Activated CD8-positive, alpha-beta T cell treated with anti-CD3 and anti-CD28 coated beads for 36 hours (primary cell): ENCODE results near the gene SPOCD1. TPM values are rescaled to one million over a fixed set of nuclear protein-coding genes. Genes with fewer than 3 reads are reported as not detected.

Experiments used
- ATAC-seq: fragments of 200-7000 bp; cut with Tn5 transposase; one replicate; pipeline ENCODE4 v1.10.0; 2021; ENCODE audit warnings: mild to moderate bottlenecking, moderate library complexity
- CTCF ChIA-PET: fragments of 350-600 bp; sonication (Branson Sonifier 250); formaldehyde crosslinking; loops from one replicate; lab custom pipeline; 2021; ENCODE audit warnings: antibody characterized with exemption; lab: Charles Lee
- POLR2A ChIA-PET: fragments of 350-600 bp; sonication (Branson Sonifier 250); formaldehyde crosslinking; loops from one replicate; lab custom pipeline; 2021; ENCODE audit warnings: antibody characterized with exemption; lab: Charles Lee
- DNase-seq: peaks from one replicate; pipeline ENCODE4 v3.0.0-alpha.2; 2020
- H3K27ac Mint-ChIP-seq: one replicate; pipeline ENCODE4 v1.8.0; 2021; ENCODE audit warnings: mild to moderate bottlenecking, mixed read lengths
- H3K27me3 Mint-ChIP-seq: one replicate; pipeline ENCODE4 v1.8.0; 2021; ENCODE audit warnings: mixed read lengths
- H3K36me3 Mint-ChIP-seq: one replicate; pipeline ENCODE4 v1.8.0; 2021; ENCODE audit warnings: low read depth, mixed read lengths
- H3K4me1 Mint-ChIP-seq: one replicate; pipeline ENCODE4 v1.8.0; 2021; ENCODE audit warnings: low read depth, mixed read lengths
- H3K4me3 Mint-ChIP-seq: one replicate; pipeline ENCODE4 v1.8.0; 2021; ENCODE audit warnings: mild to moderate bottlenecking, moderate library complexity, mixed read lengths
- H3K9me3 Mint-ChIP-seq: one replicate; pipeline ENCODE4 v1.8.0; 2021; ENCODE audit warnings: mixed read lengths
- CTCF ChIP-seq: fragments of 200-600 bp; IDR thresholded peaks from one replicate; pipeline ENCODE4 v1.8.0; 2022; ENCODE audit warnings: antibody characterized with exemption, mild to moderate bottlenecking
- intact Hi-C: fragments of 100-400 bp; cut with micrococcal nuclease; formaldehyde crosslinking; loops from one replicate; pipeline ENCODE4 v1.10.0; 2022
- total RNA-seq, 2 experiments: library from RNA; stranded (reverse); gene quantifications; one replicate each; pipeline ENCODE4 v1.2.3, GENCODE V29; 2021

The SPOCD1 gene
- total RNA-seq, 2 experiments from 2014 or later = not detected

- H3K4me1 Mint-ChIP-seq = peaks cover 47% of the 10 kb centered on the region
- intact Hi-C loops = no loop called here
- peaks cover 32% of the 10 kb centered on the region for H3K27me3 Mint-ChIP-seq
- H3K4me3 Mint-ChIP-seq = peak overlapping the region; percentile 67
- ATAC-seq = peak; percentile 85
- peak; percentile 65 for DNase-seq
- H3K36me3 Mint-ChIP-seq = no peaks in the 10 kb centered on the region
- H3K9me3 Mint-ChIP-seq = no peaks in the 10 kb centered on the region
- no peak for TF ChIP-seq CTCF
- ChIA-PET POLR2A (interaction anchor here (3.4 kb wide), 1 partner anchor 10 kb away, joined by 14 read pairs; no protein-coding TSS in a partner anchor), CTCF (no interaction called here)
- H3K27ac Mint-ChIP-seq = peak overlapping the region; percentile 7
Measured at GRCh38 chr1:31771891-31772668, 43.7 kb downstream of the SPOCD1 start.

- no peak for ATAC-seq
- no peak for TF ChIP-seq CTCF
- intact Hi-C loops = loop anchor here (10.0 kb wide), 1 partner anchor 55 kb away; no protein-coding TSS in a partner anchor
- POLR2A ChIA-PET = interaction anchor here (1.6 to 1.7 kb wide), 2 partner anchors 14 to 19 kb away, joined by 3 to 5 read pairs; no protein-coding TSS in a partner anchor
- no peaks in the 10 kb centered on the region for H3K9me3 Mint-ChIP-seq
- H3K4me1 Mint-ChIP-seq = peaks cover 49% of the 10 kb centered on the region
- DNase-seq = no peak
- CTCF ChIA-PET = interaction anchor here (1.6 to 14.2 kb wide), 3 partner anchors 9 to 194 kb away, joined by 4 to 129 read pairs (median 5); no protein-coding TSS in a partner anchor
- H3K36me3 Mint-ChIP-seq = no peaks in the 10 kb centered on the region
- H3K4me3 Mint-ChIP-seq = no peak overlapping the region
- peaks cover 22% of the 10 kb centered on the region for H3K27me3 Mint-ChIP-seq
- H3K27ac Mint-ChIP-seq = no peak overlapping the region
Measured at GRCh38 chr1:31769720-31770390, 46.0 kb downstream of the SPOCD1 start.

GRCh38 chr1:31768939-31769704 lies 46.7 kb downstream of the SPOCD1 start:
- POLR2A ChIA-PET = interaction anchor here (0.8 to 1.7 kb wide), 3 partner anchors 15 to 170 kb away, joined by 3 to 5 read pairs (median 3); no protein-coding TSS in a partner anchor
- H3K27me3 Mint-ChIP-seq = peaks cover 19% of the 10 kb centered on the region
- no peak overlapping the region for H3K4me3 Mint-ChIP-seq
- TF ChIP-seq CTCF = no peak
- intact Hi-C loops = loop anchor here (10.0 kb wide), 1 partner anchor 54 kb away; no protein-coding TSS in a partner anchor
- peaks cover 48% of the 10 kb centered on the region for H3K4me1 Mint-ChIP-seq
- H3K27ac Mint-ChIP-seq = no peak overlapping the region
- no peaks in the 10 kb centered on the region for H3K36me3 Mint-ChIP-seq
- H3K9me3 Mint-ChIP-seq = no peaks in the 10 kb centered on the region
- DNase-seq = peak; percentile 31
- peak; percentile 45 for ATAC-seq
- CTCF ChIA-PET = interaction anchor here (2.0 to 14.2 kb wide), 2 partner anchors 9 to 19 kb away, joined by 5 to 129 read pairs; no protein-coding TSS in a partner anchor

GRCh38 chr1:31768407-31768907 lies 47.4 kb downstream of the SPOCD1 start:
- no peak for DNase-seq
- Mint-ChIP-seq H3K9me3 (no peaks in the 10 kb centered on the region), H3K27ac (no peak overlapping the region), H3K36me3 (no peaks in the 10 kb centered on the region), H3K27me3 (peaks cover 15% of the 10 kb centered on the region), H3K4me3 (no peak overlapping the region), H3K4me1 (peaks cover 44% of the 10 kb centered on the region)
- no peak for ATAC-seq
- no peak for TF ChIP-seq CTCF
- intact Hi-C loops = loop anchor here (10.0 kb wide), 1 partner anchor 54 kb away; no protein-coding TSS in a partner anchor
- ChIA-PET CTCF (interaction anchor here (2.0 to 14.2 kb wide), 2 partner anchors 8 to 20 kb away, joined by 5 to 129 read pairs; no protein-coding TSS in a partner anchor), POLR2A (interaction anchor here (0.8 kb wide), 1 partner anchor 171 kb away, joined by 3 read pairs; no protein-coding TSS in a partner anchor)
